Suprapubic skin (tissue), 3 donors: ENCODE measurements around the gene ZNF77.

Experiments used
- CTCF ChIP-seq, 2 donors: fragments of 200-600 bp in 1 of 2; fragments of 450-650 bp in 1 of 2; sonication (generic) in 1 of 2; IDR thresholded peaks; one replicate each; pipeline ENCODE4 v1.5.1; 2016 to 2019; ENCODE audit warnings: antibody characterized with exemption in 2 of 2, mild to moderate bottlenecking in 1 of 2, moderate library complexity in 1 of 2
- EP300 ChIP-seq: sonication (generic); formaldehyde crosslinking; IDR thresholded peaks from one replicate; pipeline ENCODE4 v1.6.1; 2017; ENCODE audit warnings: antibody characterized with exemption
- POLR2A ChIP-seq, 2 donors: fragments of 450-650 bp; IDR thresholded peaks; one replicate each; pipeline ENCODE4 v1.6.1; 2017; ENCODE audit warnings: antibody characterized with exemption in 2 of 2, mild to moderate bottlenecking in 2 of 2, moderate library complexity in 2 of 2

- no peak for TF ChIP-seq CTCF (IDR thresholded peaks at IDR 0.05)
- TF ChIP-seq POLR2A (IDR thresholded peaks at IDR 0.05): no peak
- no peak for TF ChIP-seq EP300
Measured at GRCh38 chr19:2984215-2984528, 39.4 kb upstream of the ZNF77 start.
